CD4-positive, alpha-beta T cell treated with Interleukin-4 for 1 hour (primary cell): ENCODE data around the gene XPNPEP1.

Experiments
- DNase-seq, 2 donors: peaks; one replicate each; pipeline ENCODE4 v3.0.0-alpha.2; 2020 to 2022

Gene XPNPEP1

GRCh38 chr10:109861081-109861480 is 62.2 kb downstream of the XPNPEP1 start:
- no peak for DNase-seq

DNA sequence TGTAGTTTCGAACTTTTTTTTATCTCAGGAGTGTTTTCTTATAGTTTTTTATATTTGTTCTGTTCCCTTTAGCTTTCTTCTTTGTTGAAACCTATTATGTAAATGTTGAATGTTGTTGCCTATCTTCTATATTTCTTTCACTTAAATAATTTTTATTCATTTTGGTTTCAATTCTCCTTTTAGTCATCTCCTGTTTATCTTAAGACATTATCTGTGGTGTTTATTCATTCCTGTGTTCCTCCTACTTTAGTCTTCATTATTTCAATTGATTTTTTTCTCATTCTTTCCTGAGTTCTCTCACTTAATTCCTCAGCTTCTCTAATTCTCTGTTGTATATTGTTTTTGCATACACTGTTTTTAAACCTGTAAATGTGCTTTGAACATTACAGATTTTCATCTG is 64.1 kb downstream of the XPNPEP1 start:
- DNase-seq = no peak

DNA sequence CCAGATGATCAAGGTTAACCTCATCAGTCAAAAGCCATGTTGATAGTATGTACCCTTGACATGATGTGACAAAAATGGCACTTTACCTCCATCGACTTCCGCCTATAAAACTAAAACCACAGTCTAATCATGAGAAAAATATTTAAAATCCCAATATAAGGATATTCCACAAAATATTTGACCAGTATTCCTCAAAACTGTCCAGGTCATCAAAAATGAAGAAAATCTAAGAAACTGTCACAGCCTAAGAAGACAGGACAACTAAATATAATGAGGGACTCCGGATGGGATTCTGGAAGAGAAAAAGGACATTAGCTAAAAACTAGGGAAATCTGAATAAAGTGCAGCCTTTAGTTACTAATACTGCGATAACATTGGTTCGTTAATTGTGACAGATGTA is 67.6 kb downstream of the XPNPEP1 start:
- DNase-seq = no peak

- no peak for DNase-seq
These were observed 69.4 kb downstream of the XPNPEP1 start for GRCh38 chr10:109853921-109854320.

- DNase-seq = peak; percentile 62 to 64
These were observed 70.8 kb downstream of the XPNPEP1 start for GRCh38 chr10:109852475-109853037.

DNA sequence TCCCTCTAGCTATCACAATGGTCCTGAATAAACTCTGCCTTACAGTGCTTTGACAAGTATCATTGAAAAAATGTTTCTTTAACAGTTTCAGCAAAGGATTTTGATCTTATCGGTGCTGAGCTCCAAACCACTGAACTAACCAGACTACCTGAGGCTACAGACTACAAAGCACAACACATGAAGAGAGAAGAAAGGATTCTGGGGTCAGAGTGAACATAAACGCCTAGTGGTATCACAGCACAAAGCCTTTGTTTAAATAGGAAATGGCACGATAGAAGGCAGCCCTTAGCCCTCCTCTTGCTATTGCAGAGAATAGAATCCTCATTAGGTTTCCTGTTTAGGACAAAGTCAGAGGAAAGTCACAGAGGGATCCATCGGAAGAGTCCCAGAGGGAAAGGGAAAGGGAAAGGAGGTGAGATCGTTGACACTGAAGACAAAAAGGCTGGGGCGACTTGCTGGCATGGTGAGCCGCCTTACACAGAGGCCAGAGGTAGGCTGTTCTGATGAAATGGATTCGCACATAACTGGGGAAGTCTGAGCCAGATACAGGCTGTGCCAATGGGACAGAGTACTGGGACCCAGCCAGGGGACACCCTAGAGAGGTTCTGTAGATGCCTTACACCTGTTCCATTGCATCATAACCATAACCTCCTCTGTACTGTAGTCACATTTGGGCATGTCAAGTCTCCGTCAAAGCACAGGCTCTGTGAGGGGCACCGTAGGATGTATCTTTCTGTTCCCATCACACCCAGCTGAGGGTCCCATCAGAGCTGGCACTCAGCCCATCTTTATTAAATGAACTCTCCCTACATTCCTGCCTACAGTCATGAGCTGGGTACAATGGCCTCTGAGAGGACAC is 71.5 kb downstream of the XPNPEP1 start:
- no peak for DNase-seq

DNA sequence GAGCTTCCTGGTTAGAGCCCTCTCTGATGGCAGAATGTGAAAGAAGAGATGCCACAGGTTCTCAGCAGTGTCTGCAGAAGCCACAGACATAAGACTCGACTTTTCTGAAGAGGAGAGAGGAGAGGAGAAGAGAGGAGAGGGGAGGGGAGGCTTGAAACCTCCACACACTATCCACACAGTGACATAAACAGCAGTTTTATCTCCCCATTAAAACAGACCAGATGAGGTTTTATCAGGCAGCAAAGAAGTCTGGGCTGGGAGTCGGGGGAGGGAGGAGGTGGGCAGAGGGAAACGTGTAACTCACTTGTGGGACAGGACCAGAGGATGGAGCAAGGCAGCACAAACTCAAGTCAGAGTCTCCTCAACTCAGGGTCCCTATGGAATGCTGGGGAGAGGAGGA is 76.5 kb downstream of the XPNPEP1 start:
- no peak for DNase-seq

GRCh38 chr10:109845308-109845707 is 78.0 kb downstream of the XPNPEP1 start:
- no peak for DNase-seq

- no peak for DNase-seq
These were observed 84.6 kb downstream of the XPNPEP1 start for GRCh38 chr10:109838592-109839244.

DNA sequence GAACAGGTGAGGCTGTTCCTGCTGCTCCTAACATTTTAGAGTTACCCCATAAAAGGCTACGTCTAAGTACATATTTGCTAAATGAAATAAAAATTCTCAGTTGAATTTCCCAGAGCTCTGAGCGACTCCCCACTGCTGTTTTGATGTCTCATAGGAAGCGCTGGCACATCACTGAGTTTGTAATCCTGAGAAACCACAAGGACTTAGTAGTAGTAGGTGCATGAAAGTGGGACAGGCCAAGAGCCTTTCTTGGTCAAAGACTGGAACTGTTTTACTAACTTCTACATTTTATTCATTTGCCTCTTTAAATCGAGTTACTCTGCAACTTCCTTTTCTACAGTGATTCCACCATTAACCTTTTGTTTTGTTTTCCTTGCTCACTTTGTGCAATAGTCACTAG is 85.9 kb downstream of the XPNPEP1 start:
- no peak for DNase-seq

GRCh38 chr10:109835257-109835656 is 88.1 kb downstream of the XPNPEP1 start:
- no peak for DNase-seq

- no peak for DNase-seq
These were observed 91.5 kb downstream of the XPNPEP1 start for GRCh38 chr10:109831846-109832245.

GRCh38 chr10:109824206-109824605 is 99.1 kb downstream of the XPNPEP1 start:
- DNase-seq = no peak

DNA sequence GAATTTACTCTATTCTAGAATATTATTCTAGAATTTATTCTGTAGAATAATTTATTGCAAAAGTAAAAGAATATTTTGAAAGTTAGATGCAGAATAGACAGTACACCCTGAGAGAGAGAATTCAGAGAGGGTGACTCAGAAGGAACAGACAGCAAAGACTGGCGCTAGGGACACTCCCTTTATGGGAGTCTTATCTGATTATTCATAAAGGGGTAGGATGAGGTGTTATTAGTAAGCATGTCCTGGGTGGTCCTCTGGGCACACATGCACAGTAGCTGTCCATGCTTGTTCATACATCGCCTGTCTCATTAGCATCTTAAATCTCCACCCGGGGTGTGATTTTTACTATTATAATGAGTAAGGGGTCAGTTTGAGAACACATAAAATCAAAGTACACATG is 100.1 kb downstream of the XPNPEP1 start:
- no peak for DNase-seq

- DNase-seq = no peak
These were observed 101.6 kb downstream of the XPNPEP1 start for GRCh38 chr10:109821672-109822071.

- DNase-seq = no peak
These were observed 102.5 kb downstream of the XPNPEP1 start for GRCh38 chr10:109820620-109821405.

DNA sequence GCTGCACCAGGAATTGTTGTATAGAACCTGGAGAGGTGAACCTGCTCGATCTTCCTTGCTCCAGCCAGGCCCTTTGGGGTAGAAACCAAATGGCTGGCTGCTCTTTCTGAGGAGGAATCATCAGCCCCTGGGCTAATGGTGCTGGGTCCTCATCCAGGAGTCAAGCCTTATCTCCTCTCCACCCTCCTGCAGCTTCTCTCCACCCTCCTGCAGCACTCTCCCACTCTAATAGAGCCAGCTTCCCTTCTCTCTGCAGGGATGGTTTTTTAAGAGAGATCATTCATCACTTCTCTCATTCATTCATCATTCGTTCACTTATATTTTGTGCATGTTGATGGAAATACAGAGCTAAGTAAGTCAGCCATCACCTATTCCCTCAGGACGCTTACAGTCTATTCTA is 103.5 kb downstream of the XPNPEP1 start:
- DNase-seq = no peak
